ENCODE results near the gene PDE4D. TPM values are rescaled to one million over a fixed set of nuclear protein-coding genes. Genes with fewer than 3 reads are reported as not detected.

Gene PDE4D
- total and polyA plus RNA-seq, 3 experiments from 2014 or later: 5.6 to 18.3 (median 17.7) TPM

- CTCF ChIA-PET: interaction anchor here (1.2 to 1.5 kb wide), 2 partner anchors 15 to 169 kb away, joined by 3 to 4 read pairs; no protein-coding TSS in a partner anchor
- no peak overlapping the region for H3K4me3 ChIP-seq (ENCODE audit: low read length)
- peaks cover 35 to 71% (median 52%) of the 10 kb centered on the region in 3 donors for H3K4me1 Mint-ChIP-seq
- peaks cover 26 to 76% (median 32%) of the 10 kb centered on the region in 3 donors for H3K36me3 Mint-ChIP-seq
- POLR2A ChIA-PET: interaction anchor here (0.6 to 0.8 kb wide), 2 partner anchors 18 to 109 kb away, joined by 3 to 4 read pairs; no protein-coding TSS in a partner anchor
- no peak for DNase-seq
- no peaks in the 10 kb centered on the region for H3K27me3 ChIP-seq (ENCODE audit: insufficient read depth, low read length, poor library complexity, severe bottlenecking)
- H3K9me3 ChIP-seq (ENCODE audit: low read length): no peaks in the 10 kb centered on the region
- peaks cover 3 to 17% (median 4%) of the 10 kb centered on the region in 5 donors for H3K9me3 Mint-ChIP-seq
- H3K36me3 ChIP-seq (ENCODE audit: insufficient read depth, low read length): no peaks in the 10 kb centered on the region
- peak overlapping the region in 1 of 7 donors; percentile 7 for H3K4me3 Mint-ChIP-seq
- peak overlapping the region in 3 of 8 donors; percentile 0 to 40 (median 10) for H3K27ac Mint-ChIP-seq
- peaks cover 9% of the 10 kb centered on the region for H3K4me1 ChIP-seq (ENCODE audit: insufficient read depth, low read length)
- peaks cover 0 to 1% of the 10 kb centered on the region in 2 donors for H3K27me3 Mint-ChIP-seq
- H3K27ac ChIP-seq (ENCODE audit: low read depth, low read length): no peak overlapping the region
These were observed 874.4 kb downstream of the PDE4D start for GRCh38 chr5:59019078-59019477.

- CTCF ChIA-PET: no interaction called here
These were observed 876.6 kb downstream of the PDE4D start for GRCh38 chr5:59016925-59017324.

GRCh38 chr5:59008816-59009473 lies 884.6 kb downstream of the PDE4D start:
- Mint-ChIP-seq H3K4me3 (peak overlapping the region in 1 of 7 donors; percentile 31), H3K36me3 (peaks cover 25 to 55% (median 30%) of the 10 kb centered on the region in 3 donors), H3K27ac (peak overlapping the region in 3 of 8 donors; percentile 2 to 52 (median 3)), H3K4me1 (peaks cover 36 to 76% (median 75%) of the 10 kb centered on the region in 3 donors), H3K27me3 (peaks cover 0 to 1% of the 10 kb centered on the region in 2 donors), H3K9me3 (peaks cover 0 to 25% (median 22%) of the 10 kb centered on the region in 5 donors)
- H3K27ac ChIP-seq (ENCODE audit: low read depth, low read length): no peak overlapping the region
- no peaks in the 10 kb centered on the region for H3K9me3 ChIP-seq (ENCODE audit: low read length)
- H3K4me3 ChIP-seq (ENCODE audit: low read length): no peak overlapping the region
- no peak for DNase-seq
- ChIA-PET CTCF (interaction anchor here (1.1 kb wide), 1 partner anchor 179 kb away, joined by 3 read pairs; no protein-coding TSS in a partner anchor), POLR2A (no interaction called here)
- H3K4me1 ChIP-seq (ENCODE audit: insufficient read depth, low read length): no peaks in the 10 kb centered on the region
- no peaks in the 10 kb centered on the region for H3K27me3 ChIP-seq (ENCODE audit: insufficient read depth, low read length, poor library complexity, severe bottlenecking)
- no peaks in the 10 kb centered on the region for H3K36me3 ChIP-seq (ENCODE audit: insufficient read depth, low read length)

More at GRCh38 chr5:59016925-59017324, 876.6 kb downstream of the PDE4D start:
- DNase-seq: no peak
- no peak overlapping the region for H3K27ac ChIP-seq (ENCODE audit: low read depth, low read length)
- H3K9me3 ChIP-seq (ENCODE audit: low read length): no peaks in the 10 kb centered on the region
- H3K4me1 ChIP-seq (ENCODE audit: insufficient read depth, low read length): peaks cover 6% of the 10 kb centered on the region
- peaks cover 33 to 67% (median 51%) of the 10 kb centered on the region in 3 donors for H3K4me1 Mint-ChIP-seq
- no peak overlapping the region for H3K27ac Mint-ChIP-seq
- H3K27me3 Mint-ChIP-seq: peaks cover 0 to 1% of the 10 kb centered on the region in 2 donors
- no peaks in the 10 kb centered on the region for H3K36me3 ChIP-seq (ENCODE audit: insufficient read depth, low read length)
- H3K4me3 Mint-ChIP-seq: no peak overlapping the region
- POLR2A ChIA-PET: no interaction called here
- peaks cover 6 to 30% (median 16%) of the 10 kb centered on the region in 5 donors for H3K9me3 Mint-ChIP-seq
- H3K36me3 Mint-ChIP-seq: peaks cover 32 to 83% (median 52%) of the 10 kb centered on the region in 3 donors
- H3K27me3 ChIP-seq (ENCODE audit: insufficient read depth, low read length, poor library complexity, severe bottlenecking): no peaks in the 10 kb centered on the region
- H3K4me3 ChIP-seq (ENCODE audit: low read length): no peak overlapping the region

GRCh38 chr5:59007460-59008063 lies 886.0 kb downstream of the PDE4D start:
- H3K9me3 ChIP-seq (ENCODE audit: low read length): no peaks in the 10 kb centered on the region
- POLR2A ChIA-PET: no interaction called here
- no peak overlapping the region for H3K27ac ChIP-seq (ENCODE audit: low read depth, low read length)
- peaks cover 8% of the 10 kb centered on the region for H3K4me1 ChIP-seq (ENCODE audit: insufficient read depth, low read length)
- H3K27me3 ChIP-seq (ENCODE audit: insufficient read depth, low read length, poor library complexity, severe bottlenecking): no peaks in the 10 kb centered on the region
- Mint-ChIP-seq H3K4me3 (peak overlapping the region in 1 of 7 donors; percentile 15), H3K9me3 (peaks cover 0 to 17% (median 15%) of the 10 kb centered on the region in 5 donors), H3K27ac (no peak overlapping the region), H3K4me1 (peaks cover 40 to 79% (median 78%) of the 10 kb centered on the region in 3 donors), H3K27me3 (no peaks in the 10 kb centered on the region), H3K36me3 (peaks cover 17 to 44% (median 18%) of the 10 kb centered on the region in 3 donors)
- H3K4me3 ChIP-seq (ENCODE audit: low read length): no peak overlapping the region
- CTCF ChIA-PET: interaction anchor here (0.7 to 1.1 kb wide), 2 partner anchors 121 to 181 kb away, joined by 3 read pairs; no protein-coding TSS in a partner anchor
- H3K36me3 ChIP-seq (ENCODE audit: insufficient read depth, low read length): no peaks in the 10 kb centered on the region
- no peak for DNase-seq

GRCh38 chr5:59005934-59006701 lies 887.4 kb downstream of the PDE4D start:
- Histone ChIP-seq H3K27me3 (ENCODE audit: insufficient read depth, low read length, poor library complexity, severe bottlenecking) (no peaks in the 10 kb centered on the region), H3K4me1 (ENCODE audit: insufficient read depth, low read length) (peaks cover 8% of the 10 kb centered on the region), H3K9me3 (ENCODE audit: low read length) (no peaks in the 10 kb centered on the region), H3K36me3 (ENCODE audit: insufficient read depth, low read length) (no peaks in the 10 kb centered on the region), H3K27ac (ENCODE audit: low read depth, low read length) (no peak overlapping the region), H3K4me3 (ENCODE audit: low read length) (no peak overlapping the region)
- no peak overlapping the region for H3K27ac Mint-ChIP-seq
- H3K4me1 Mint-ChIP-seq: peaks cover 52 to 91% (median 90%) of the 10 kb centered on the region in 3 donors
- peaks cover 3 to 37% (median 6%) of the 10 kb centered on the region in 3 donors for H3K36me3 Mint-ChIP-seq
- H3K4me3 Mint-ChIP-seq: no peak overlapping the region
- DNase-seq: no peak
- no peaks in the 10 kb centered on the region for H3K27me3 Mint-ChIP-seq
- peaks cover 0 to 3% (median 3%) of the 10 kb centered on the region in 5 donors for H3K9me3 Mint-ChIP-seq
- ChIA-PET POLR2A (no interaction called here), CTCF (interaction anchor here (0.9 kb wide), 1 partner anchor 29 kb away, joined by 3 read pairs; no protein-coding TSS in a partner anchor)

- H3K4me3 Mint-ChIP-seq: peak overlapping the region in 1 of 7 donors; percentile 4
These were observed 889.9 kb downstream of the PDE4D start for GRCh38 chr5:59003641-59004040.

GRCh38 chr5:59003124-59003523 lies 890.4 kb downstream of the PDE4D start:
- no peaks in the 10 kb centered on the region for H3K9me3 ChIP-seq (ENCODE audit: low read length)
- Mint-ChIP-seq H3K4me1 (peaks cover 50 to 91% (median 81%) of the 10 kb centered on the region in 3 donors), H3K36me3 (peaks cover 0 to 29% (median 1%) of the 10 kb centered on the region in 3 donors), H3K4me3 (no peak overlapping the region), H3K27ac (no peak overlapping the region), H3K27me3 (peaks cover 0 to 1% of the 10 kb centered on the region in 2 donors), H3K9me3 (no peaks in the 10 kb centered on the region)
- H3K27me3 ChIP-seq (ENCODE audit: insufficient read depth, low read length, poor library complexity, severe bottlenecking): no peaks in the 10 kb centered on the region
- H3K27ac ChIP-seq (ENCODE audit: low read depth, low read length): no peak overlapping the region
- peaks cover 8% of the 10 kb centered on the region for H3K4me1 ChIP-seq (ENCODE audit: insufficient read depth, low read length)
- no peak overlapping the region for H3K4me3 ChIP-seq (ENCODE audit: low read length)
- POLR2A ChIA-PET: no interaction called here
- H3K36me3 ChIP-seq (ENCODE audit: insufficient read depth, low read length): no peaks in the 10 kb centered on the region
- no peak for DNase-seq
- CTCF ChIA-PET: interaction anchor here (1.1 to 1.4 kb wide), 2 partner anchors 171 to 185 kb away, joined by 3 read pairs; no protein-coding TSS in a partner anchor

More at GRCh38 chr5:59003641-59004040, 889.9 kb downstream of the PDE4D start:
- Histone ChIP-seq H3K4me3 (ENCODE audit: low read length) (no peak overlapping the region), H3K4me1 (ENCODE audit: insufficient read depth, low read length) (peaks cover 8% of the 10 kb centered on the region), H3K36me3 (ENCODE audit: insufficient read depth, low read length) (no peaks in the 10 kb centered on the region), H3K27ac (ENCODE audit: low read depth, low read length) (no peak overlapping the region), H3K9me3 (ENCODE audit: low read length) (no peaks in the 10 kb centered on the region), H3K27me3 (ENCODE audit: insufficient read depth, low read length, poor library complexity, severe bottlenecking) (no peaks in the 10 kb centered on the region)
- Mint-ChIP-seq H3K27ac (peak overlapping the region in 2 of 8 donors; percentile 3 to 54), H3K4me1 (peaks cover 52 to 94% (median 86%) of the 10 kb centered on the region in 3 donors), H3K27me3 (peaks cover 0 to 1% of the 10 kb centered on the region in 2 donors), H3K9me3 (no peaks in the 10 kb centered on the region), H3K36me3 (peaks cover 0 to 29% (median 1%) of the 10 kb centered on the region in 3 donors)
- ChIA-PET CTCF (interaction anchor here (1.1 to 1.4 kb wide), 2 partner anchors 171 to 185 kb away, joined by 3 read pairs; no protein-coding TSS in a partner anchor), POLR2A (no interaction called here)
- no peak for DNase-seq
